Caco-2 (cell line): ENCODE data around the gene COQ4. TPM values are rescaled to one million over a fixed set of nuclear protein-coding genes. Genes with fewer than 3 reads are reported as not detected.

Source experiments
- BruUV-seq: library from RNA; stranded (reverse); fragments of 400-500 nt; replicated peaks from 2 replicates; lab custom pipeline; 2021; lab: Mats Ljungman, UMichigan
- CTCF ChIA-PET: fragments of 300-600 bp; sonication (Branson Sonifier 250); formaldehyde crosslinking; loops from one replicate; lab custom pipeline; 2022; ENCODE audit warnings: antibody characterized with exemption; lab: Charles Lee
- POLR2A ChIA-PET: fragments of 300-600 bp; sonication (Branson Sonifier 250); formaldehyde crosslinking; loops from one replicate; lab custom pipeline; 2022; ENCODE audit warnings: antibody characterized with exemption; lab: Charles Lee
- DNase-seq, 2 experiments: peaks; one replicate each; pipeline versions ENCODE4 v3.0.0 to v3.0.0-alpha.2; 2020 to 2022
- H3K27me3 ChIP-seq: replicated peaks from 2 replicates; pipeline ENCODE4 v1.6.0; 2011; ENCODE audit warnings: low read length; ENCODE audit not compliant: control insufficient read depth, insufficient read depth
- H3K36me3 ChIP-seq: 2 replicates; pipeline ENCODE4 v1.5.1; 2011; ENCODE audit warnings: low read length; ENCODE audit not compliant: control insufficient read depth, insufficient read depth
- H3K4me1 ChIP-seq: fragments of 250-450 bp; sonication (Bioruptor Pico); 2 replicates; pipeline ENCODE4 v1.5.1; 2020; ENCODE audit warnings: mild to moderate bottlenecking
- H3K4me3 ChIP-seq: 2 replicates; pipeline ENCODE4 v1.5.1; 2011; ENCODE audit warnings: low read depth, mild to moderate bottlenecking, control low read depth, low read length
- H3K9me3 ChIP-seq: fragments of 250-450 bp; sonication (Bioruptor Pico); 2 replicates; pipeline ENCODE4 v1.5.1; 2020; ENCODE audit warnings: mild to moderate bottlenecking, moderate library complexity
- H3K27ac Mint-ChIP-seq: one replicate; pipeline ENCODE4 v1.8.0; 2022; ENCODE audit warnings: mixed read lengths; ENCODE audit not compliant: unreplicated experiment
- H3K27me3 Mint-ChIP-seq: one replicate; pipeline ENCODE4 v1.8.0; 2022; ENCODE audit warnings: mixed read lengths; ENCODE audit not compliant: insufficient read depth, unreplicated experiment
- H3K36me3 Mint-ChIP-seq: one replicate; pipeline ENCODE4 v1.8.0; 2022; ENCODE audit warnings: mild to moderate bottlenecking, mixed read lengths; ENCODE audit not compliant: insufficient read depth, unreplicated experiment
- H3K4me1 Mint-ChIP-seq: one replicate; pipeline ENCODE4 v1.8.0; 2022; ENCODE audit warnings: low read depth, mixed read lengths; ENCODE audit not compliant: unreplicated experiment
- H3K4me3 Mint-ChIP-seq: one replicate; pipeline ENCODE4 v1.8.0; 2022; ENCODE audit warnings: mild to moderate bottlenecking, moderate library complexity, mixed read lengths; ENCODE audit not compliant: unreplicated experiment
- H3K9me3 Mint-ChIP-seq: one replicate; pipeline ENCODE4 v1.8.0; 2022; ENCODE audit warnings: mixed read lengths; ENCODE audit not compliant: unreplicated experiment
- CTCF ChIP-seq, 2 experiments: fragments of 200-600 bp in 1 of 2; IDR thresholded peaks; 1 replicate in 1 of 2; 2 replicates in 1 of 2; pipeline versions ENCODE4 v1.5.1 to v1.8.0; 2011 to 2022; ENCODE audit warnings: antibody characterized with exemption in 1 of 2, control low read depth in 1 of 2, inconsistent platforms in 1 of 2, low read depth in 1 of 2, low read length in 1 of 2, mild to moderate bottlenecking in 1 of 2, moderate library complexity in 1 of 2; ENCODE audit not compliant: insufficient read depth in 1 of 2, severe bottlenecking in 1 of 2, unreplicated experiment in 1 of 2
- intact Hi-C: fragments of 100-400 bp; cut with micrococcal nuclease; formaldehyde crosslinking; loops from one replicate; pipeline ENCODE4 v1.10.0; 2022; ENCODE audit not compliant: unreplicated experiment
- total RNA-seq: library from RNA; stranded (reverse); gene quantifications from 2 replicates; pipeline ENCODE4 v1.2.3, GENCODE V29; 2022

COQ4 gene
- total RNA-seq, 1 experiment from 2014 or later = 48.9 TPM

- TF ChIP-seq CTCF (IDR thresholded peaks at IDR 0.05; ENCODE audit: insufficient read depth in 1 of 2, low read depth in 1 of 2, low read length in 1 of 2, severe bottlenecking in 1 of 2, unreplicated experiment in 1 of 2) = no peak
- H3K4me3 ChIP-seq = no peak overlapping the region
- BruUV-seq = no TSS peak
- POLR2A ChIA-PET = no interaction called here
- DNase-seq = peak in 1 of 2 experiments; percentile 48
- no peaks in the 10 kb centered on the region for H3K36me3 ChIP-seq
- CTCF ChIA-PET = interaction anchor here (1.9 kb wide), 1 partner anchor 64 kb away, joined by 4 read pairs; no protein-coding TSS in a partner anchor
- Mint-ChIP-seq H3K36me3 (peaks cover 14% of the 10 kb centered on the region), H3K27me3 (no peaks in the 10 kb centered on the region), H3K4me3 (peak overlapping the region; percentile 10), H3K9me3 (no peaks in the 10 kb centered on the region), H3K27ac (peak overlapping the region; percentile 53), H3K4me1 (peaks cover 13% of the 10 kb centered on the region)
- intact Hi-C loops = loop anchor here (5.0 kb wide), 1 partner anchor 158 kb away; the partner anchor contains the start of gene ODF2
- H3K27me3 ChIP-seq = no peaks in the 10 kb centered on the region
- peaks cover 29% of the 10 kb centered on the region for H3K4me1 ChIP-seq
- no peaks in the 10 kb centered on the region for H3K9me3 ChIP-seq
These were observed 23.8 kb upstream of the COQ4 start for GRCh38 chr9:128298535-128299482.

- ChIA-PET CTCF (interaction anchor here (0.8 to 1.8 kb wide), 3 partner anchors 9 to 50 kb away, joined by 3 to 8 read pairs (median 4); no protein-coding TSS in a partner anchor), POLR2A (interaction anchor here (0.5 kb wide), 1 partner anchor 117 kb away, joined by 4 read pairs; the partner anchor contains the start of gene CERCAM)
- Histone ChIP-seq H3K4me3 (no peak overlapping the region), H3K4me1 (peaks cover under 1% of the 10 kb centered on the region; the same call in 1 of the 2 replicates), H3K27me3 (no peaks in the 10 kb centered on the region), H3K9me3 (no peaks in the 10 kb centered on the region), H3K36me3 (no peaks in the 10 kb centered on the region)
- intact Hi-C loops = no loop called here
- no peak for TF ChIP-seq CTCF (IDR thresholded peaks at IDR 0.05; ENCODE audit: insufficient read depth in 1 of 2, low read depth in 1 of 2, low read length in 1 of 2, severe bottlenecking in 1 of 2, unreplicated experiment in 1 of 2)
- DNase-seq = no peak
- Mint-ChIP-seq H3K36me3 (peaks cover 11% of the 10 kb centered on the region), H3K27ac (no peak overlapping the region), H3K9me3 (no peaks in the 10 kb centered on the region), H3K27me3 (no peaks in the 10 kb centered on the region), H3K4me3 (no peak overlapping the region), H3K4me1 (no peaks in the 10 kb centered on the region)
- BruUV-seq = no TSS peak
These were observed 18.3 kb upstream of the COQ4 start for GRCh38 chr9:128304136-128304970.

GRCh38 chr9:128304971-128305288, 17.7 kb upstream of the COQ4 start:
- H3K4me1 Mint-ChIP-seq = no peaks in the 10 kb centered on the region
- H3K4me3 Mint-ChIP-seq = no peak overlapping the region
- BruUV-seq = no TSS peak
- no peaks in the 10 kb centered on the region for H3K9me3 ChIP-seq
- no peaks in the 10 kb centered on the region for H3K4me1 ChIP-seq
- H3K36me3 Mint-ChIP-seq = peaks cover 17% of the 10 kb centered on the region
- no peak for TF ChIP-seq CTCF (IDR thresholded peaks at IDR 0.05; ENCODE audit: insufficient read depth in 1 of 2, low read depth in 1 of 2, low read length in 1 of 2, severe bottlenecking in 1 of 2, unreplicated experiment in 1 of 2)
- H3K27me3 Mint-ChIP-seq = no peaks in the 10 kb centered on the region
- intact Hi-C loops = no loop called here
- ChIA-PET POLR2A (interaction anchor here (0.5 kb wide), 1 partner anchor 116 kb away, joined by 4 read pairs; the partner anchor contains the start of gene CERCAM), CTCF (interaction anchor here (0.8 to 1.8 kb wide), 3 partner anchors 10 to 50 kb away, joined by 3 to 8 read pairs (median 4); no protein-coding TSS in a partner anchor)
- no peaks in the 10 kb centered on the region for H3K36me3 ChIP-seq
- no peak for DNase-seq
- no peaks in the 10 kb centered on the region for H3K9me3 Mint-ChIP-seq
- no peak overlapping the region for H3K27ac Mint-ChIP-seq
- no peak overlapping the region for H3K4me3 ChIP-seq
- H3K27me3 ChIP-seq = no peaks in the 10 kb centered on the region
